AG09309 (cell line): ENCODE measurements around the gene CBX4.
A peak's percentile ranks its signal among the peaks of the same experiment; 100 is the strongest.

ENCODE experiments used
- DNase-seq: peaks from one replicate; pipeline ENCODE4 v3.0.0-alpha.2; 2010; ENCODE audit warnings: low read depth
- H3K4me3 ChIP-seq: 2 replicates; pipeline ENCODE4 v1.5.1; 2011; ENCODE audit warnings: mild to moderate bottlenecking, low read depth, low read length, moderate library complexity; ENCODE audit not compliant: control insufficient read depth
- TF ChIP-seq, protein P1 (sequence below): IDR thresholded peaks from 2 replicates; pipeline ENCODE4 v1.5.1; 2011; ENCODE audit warnings: mild to moderate bottlenecking, low read depth, low read length, inconsistent platforms; ENCODE audit not compliant: insufficient read depth, control insufficient read depth; ENCODE audit errors: missing control alignments

CBX4 gene

DNA sequence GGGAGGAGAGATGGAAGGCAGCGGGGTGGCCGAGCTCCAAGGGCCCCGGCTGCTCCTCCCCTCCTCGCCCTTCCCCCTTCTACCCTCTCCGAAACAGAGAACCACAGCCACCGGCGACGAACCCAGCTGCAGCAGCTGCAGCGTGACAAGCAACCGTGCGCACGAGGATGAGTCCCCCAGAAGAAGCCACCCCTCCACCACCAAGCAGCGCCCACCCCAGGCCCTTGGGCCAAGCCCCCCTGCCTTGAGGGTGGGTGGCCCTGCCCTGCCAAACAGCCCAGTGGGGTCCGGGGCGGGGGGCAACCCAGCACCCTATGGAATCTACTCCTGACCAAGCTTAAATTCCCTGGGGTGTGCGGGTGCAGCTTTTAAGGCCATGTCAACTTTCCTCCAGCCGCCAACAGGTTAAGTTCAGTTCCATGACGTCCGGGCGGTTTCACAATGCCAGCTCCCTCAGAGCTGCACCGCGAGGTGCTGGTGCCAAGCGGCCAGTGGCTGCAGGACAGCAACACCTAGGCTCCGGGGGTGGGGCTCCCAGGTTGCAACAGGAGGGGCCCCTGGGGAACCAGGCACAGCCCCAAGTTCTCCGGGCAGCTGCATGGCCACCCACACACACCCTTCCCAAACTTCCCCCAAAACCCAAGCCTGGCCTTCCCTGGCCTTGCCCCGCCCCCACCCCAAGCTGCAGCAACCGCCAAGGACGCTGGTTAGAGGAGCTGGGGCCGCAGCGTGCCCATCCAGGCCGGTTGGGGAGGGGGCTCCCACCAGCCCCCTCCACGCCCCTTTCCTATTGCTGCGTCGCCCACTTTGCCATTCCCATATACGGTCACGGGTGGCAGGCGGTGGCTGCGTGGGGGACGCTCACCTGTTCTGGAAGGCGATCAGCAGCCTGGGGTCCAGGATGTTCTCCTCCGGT, 2.0 kb downstream of the CBX4 start:
- no peak for DNase-seq
- TF ChIP-seq, protein P1, sequence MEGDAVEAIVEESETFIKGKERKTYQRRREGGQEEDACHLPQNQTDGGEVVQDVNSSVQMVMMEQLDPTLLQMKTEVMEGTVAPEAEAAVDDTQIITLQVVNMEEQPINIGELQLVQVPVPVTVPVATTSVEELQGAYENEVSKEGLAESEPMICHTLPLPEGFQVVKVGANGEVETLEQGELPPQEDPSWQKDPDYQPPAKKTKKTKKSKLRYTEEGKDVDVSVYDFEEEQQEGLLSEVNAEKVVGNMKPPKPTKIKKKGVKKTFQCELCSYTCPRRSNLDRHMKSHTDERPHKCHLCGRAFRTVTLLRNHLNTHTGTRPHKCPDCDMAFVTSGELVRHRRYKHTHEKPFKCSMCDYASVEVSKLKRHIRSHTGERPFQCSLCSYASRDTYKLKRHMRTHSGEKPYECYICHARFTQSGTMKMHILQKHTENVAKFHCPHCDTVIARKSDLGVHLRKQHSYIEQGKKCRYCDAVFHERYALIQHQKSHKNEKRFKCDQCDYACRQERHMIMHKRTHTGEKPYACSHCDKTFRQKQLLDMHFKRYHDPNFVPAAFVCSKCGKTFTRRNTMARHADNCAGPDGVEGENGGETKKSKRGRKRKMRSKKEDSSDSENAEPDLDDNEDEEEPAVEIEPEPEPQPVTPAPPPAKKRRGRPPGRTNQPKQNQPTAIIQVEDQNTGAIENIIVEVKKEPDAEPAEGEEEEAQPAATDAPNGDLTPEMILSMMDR = no peak
- H3K4me3 ChIP-seq = peak overlapping the region; percentile 81

DNA sequence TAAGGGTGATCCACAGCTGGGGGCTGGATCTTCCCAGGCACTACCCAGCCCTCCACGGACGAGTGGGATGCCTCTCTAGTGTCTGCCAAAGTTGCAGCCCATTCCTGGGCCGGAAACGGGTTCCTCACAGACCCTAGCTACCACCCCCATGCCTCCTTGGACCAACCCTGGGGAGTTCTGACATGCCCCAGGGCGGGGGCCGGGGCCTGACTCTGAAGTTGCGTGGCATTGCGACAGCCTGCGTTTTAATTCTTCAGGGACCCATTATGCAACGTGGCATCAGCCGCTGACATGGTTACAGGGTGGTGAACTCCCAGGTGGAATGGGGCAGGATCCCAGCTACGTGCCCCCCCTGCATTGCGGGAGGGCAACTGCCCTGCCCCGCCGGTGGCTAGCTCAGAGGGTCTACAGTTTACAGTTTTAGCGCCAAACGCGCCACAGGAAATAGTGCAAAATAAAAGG, 2.7 kb downstream of the CBX4 start:
- TF ChIP-seq, protein P1 = no peak
- H3K4me3 ChIP-seq = no peak overlapping the region
- DNase-seq = no peak

DNA sequence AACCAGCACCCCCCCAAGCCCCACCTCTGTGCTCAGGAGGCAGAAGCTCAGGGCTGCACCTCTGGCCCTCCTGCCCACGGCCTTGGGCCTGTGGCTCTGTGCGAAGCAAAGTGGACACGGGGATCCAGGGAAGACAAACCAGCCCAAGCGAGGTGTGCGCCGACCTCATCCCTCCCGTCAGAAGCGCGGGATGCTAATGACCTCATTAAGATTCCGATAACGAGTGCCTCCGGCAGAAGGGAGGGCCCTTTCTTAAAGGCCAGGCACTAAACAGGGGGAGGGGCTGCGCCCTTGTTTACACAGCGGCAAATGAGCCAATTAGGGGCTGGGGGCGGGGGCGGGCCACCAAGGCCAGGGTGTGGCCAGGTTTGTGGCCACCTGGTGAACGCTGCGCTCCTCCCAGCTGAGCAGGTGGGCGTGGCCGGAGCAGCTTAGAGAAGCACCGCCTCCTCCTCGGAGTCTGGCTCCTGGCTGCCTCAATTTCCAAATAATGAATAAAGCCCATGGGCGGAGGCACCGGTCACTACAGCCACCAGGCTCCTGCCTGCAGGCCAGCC, 3.2 kb downstream of the CBX4 start:
- DNase-seq = no peak
- TF ChIP-seq, protein P1 = no peak
- H3K4me3 ChIP-seq = no peak overlapping the region

DNA sequence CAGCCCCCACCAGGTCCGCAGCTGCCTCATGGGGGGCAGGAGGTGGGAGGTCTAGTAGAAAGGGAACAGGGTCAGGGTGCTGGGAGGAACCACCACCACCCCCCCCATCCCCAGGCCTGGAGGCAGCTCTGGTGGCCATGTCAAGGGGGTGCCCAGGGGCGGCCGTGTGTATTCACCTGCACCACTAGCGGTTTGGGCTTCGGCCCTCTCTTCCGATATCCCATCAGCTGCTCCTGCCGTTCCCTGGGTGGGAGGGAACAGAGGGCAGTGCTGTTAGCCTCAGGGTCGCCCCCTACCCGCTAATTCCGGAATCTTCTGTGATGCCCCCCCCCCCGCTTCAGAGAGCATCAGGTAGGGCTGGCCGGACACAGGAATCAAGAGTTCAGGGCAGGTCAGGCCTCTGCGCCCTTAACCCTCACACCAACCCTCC, 3.8 kb downstream of the CBX4 start:
- no peak for DNase-seq
- TF ChIP-seq, protein P1 = no peak
- no peak overlapping the region for H3K4me3 ChIP-seq

DNA sequence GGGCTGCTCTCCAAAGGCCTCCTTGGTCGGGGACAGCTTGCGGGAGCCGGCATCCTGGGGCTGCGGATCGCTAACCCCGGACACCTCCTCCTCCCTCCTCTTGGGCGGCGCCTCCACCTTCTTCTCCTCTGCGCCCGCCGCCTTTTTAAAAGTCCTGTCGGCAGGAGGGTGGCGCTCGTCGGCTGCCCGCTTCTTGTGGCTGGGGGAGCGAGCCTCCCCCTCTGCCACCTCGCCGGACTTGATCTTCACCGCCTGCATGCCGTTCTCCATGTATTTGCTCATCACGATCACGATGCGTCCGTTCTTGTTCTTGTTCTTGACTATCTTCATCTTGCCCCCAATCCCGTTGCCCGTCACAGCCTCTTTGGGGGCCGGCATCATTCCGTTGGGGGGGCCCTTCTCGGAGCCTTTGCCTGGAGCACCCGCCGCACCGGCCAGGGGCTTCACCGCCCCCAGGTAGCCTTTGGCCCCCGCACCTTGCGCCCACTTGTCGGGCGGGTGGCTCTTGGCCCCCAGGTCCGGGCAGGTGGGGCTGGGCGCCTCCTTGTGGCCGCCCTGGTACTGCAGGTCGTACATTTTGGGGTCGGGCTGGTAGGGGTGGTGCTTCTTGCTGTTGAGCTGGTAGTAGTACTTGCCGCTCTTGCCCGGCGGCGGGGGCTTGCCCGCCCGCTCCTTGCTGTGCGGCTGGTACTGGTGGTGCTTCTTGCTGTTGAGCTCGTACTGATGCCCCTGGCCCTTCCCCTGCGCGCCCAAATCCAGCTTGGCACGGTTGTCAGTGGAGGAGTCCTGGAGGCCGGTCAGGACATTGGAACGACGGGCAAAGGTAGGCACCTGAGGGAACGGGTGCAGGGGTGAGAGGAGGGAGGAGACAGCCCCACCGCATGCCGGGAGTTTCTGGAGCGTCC, 4.4 kb downstream of the CBX4 start:
- no peak for DNase-seq
- TF ChIP-seq, protein P1 = peak; percentile 66
- no peak overlapping the region for H3K4me3 ChIP-seq
